ENCODE data around the gene SENP1.

Gene SENP1

DNA sequence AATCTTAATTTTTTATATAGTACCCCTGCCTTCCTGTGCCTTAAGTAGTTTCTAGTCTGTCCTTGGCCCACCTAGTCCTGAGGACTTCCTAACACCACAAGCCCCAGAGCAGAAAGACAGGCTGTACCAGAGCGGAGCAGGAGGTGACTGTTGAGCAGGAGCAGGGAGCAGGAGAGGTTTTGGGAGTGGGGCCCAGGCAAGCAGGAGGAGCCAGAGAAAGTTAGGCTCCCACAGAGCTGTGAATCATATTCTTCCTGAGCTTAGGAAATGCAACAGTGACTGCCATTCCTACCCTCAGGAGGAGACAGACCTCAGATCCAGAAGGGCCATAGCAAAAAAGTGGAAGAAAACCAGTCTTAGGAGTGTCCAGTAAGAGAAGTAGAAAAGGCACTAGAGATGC, 73.3 kb downstream of the SENP1 start:
- no peak for DNase-seq

DNA sequence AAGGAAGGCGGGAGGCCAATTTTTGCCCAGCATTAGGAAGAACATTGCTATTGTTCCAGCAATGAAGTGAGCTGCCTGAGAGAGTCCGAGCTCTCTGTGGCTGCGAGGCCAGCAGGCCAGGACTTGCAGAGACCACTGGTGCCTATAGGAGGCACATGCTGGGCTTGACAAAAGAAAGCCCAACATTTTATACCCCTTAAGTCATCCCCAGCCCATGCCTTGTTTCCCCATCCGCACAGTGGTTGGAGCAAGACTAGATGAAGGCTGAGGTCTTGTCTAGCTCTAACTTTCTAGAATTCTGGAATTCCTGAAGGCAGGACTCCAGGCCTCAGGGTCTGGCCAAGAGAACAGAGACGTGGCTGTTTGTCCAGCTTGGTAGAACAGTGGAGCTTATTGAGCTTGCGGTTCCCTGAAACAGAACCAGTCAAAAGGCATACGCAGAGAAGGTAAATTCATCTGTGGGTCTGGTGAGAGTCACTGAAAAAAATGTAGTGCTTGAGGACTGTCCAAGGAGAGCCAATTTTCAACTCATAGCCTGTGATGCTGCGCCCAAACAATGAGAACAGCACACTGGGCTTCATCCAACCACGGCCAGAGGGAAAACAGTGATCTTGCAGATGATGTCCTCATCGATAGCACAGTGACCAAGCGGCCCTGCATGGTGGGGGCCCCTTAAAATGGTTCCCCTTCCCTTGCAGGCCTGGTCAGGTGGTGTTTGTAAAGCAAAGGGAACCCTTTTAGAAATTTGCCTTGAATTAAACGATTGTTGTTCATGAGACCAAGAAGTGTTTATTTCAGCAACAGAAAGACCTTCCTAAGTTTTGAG, 74.5 kb downstream of the SENP1 start:
- DNase-seq, result no peak

DNA sequence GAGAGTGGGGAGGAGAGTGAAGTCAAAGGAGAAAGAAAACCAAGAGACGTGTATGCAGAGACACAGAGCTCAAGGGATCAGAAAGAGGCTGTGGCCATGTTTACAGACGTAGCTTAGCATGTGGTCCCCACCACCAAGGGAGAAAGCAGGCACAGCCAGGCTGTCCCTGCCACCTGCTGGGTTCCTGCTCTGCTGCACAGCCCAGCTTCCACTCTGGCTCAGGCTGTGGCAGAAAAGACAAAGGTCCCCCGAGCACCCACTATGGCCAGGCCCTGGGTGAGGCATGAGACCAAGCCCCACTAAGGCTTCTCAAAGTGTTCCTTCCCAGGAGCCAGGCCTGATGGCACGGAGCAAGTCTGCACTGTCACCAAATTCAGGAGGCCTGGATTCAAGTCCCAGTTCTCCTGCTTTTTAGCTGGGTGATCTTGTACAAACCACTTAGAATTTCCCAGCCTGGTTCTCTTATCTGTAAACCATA, 75.7 kb downstream of the SENP1 start:
- no peak for DNase-seq

DNA sequence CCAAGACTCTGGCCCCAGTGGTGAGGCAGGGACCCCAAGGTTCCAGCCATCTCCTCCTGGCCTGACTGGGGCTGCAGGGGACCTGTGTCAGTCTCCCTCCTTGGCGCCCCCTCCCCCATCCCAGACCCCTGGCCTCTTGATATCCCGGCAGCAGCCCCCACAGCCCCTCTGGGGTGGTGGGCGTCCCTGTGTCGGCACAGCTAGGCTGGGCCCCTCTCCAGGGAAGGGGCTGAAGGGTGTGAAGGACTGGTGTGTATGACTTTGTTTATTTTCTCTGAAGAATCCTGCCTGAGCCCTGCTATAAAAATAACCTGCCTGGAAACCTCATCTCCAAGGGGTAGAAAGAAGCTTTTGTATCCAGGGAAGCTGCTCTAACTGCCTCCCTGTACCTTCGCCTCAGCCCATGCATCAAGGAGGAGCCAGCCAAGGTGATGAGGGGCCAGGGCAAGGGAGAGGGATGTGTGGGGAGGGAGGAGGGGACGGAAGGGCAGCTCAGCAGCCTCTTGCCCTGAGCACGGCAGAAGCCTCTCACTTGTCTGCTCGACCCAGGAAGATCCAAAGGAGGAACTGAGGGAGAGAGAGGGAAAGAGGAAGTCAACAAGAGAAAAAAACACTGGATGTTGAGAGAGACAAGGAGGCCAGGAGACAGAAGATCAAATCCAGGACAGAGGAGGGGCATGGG, 76.2 kb downstream of the SENP1 start:
- DNase-seq, result no peak

DNA sequence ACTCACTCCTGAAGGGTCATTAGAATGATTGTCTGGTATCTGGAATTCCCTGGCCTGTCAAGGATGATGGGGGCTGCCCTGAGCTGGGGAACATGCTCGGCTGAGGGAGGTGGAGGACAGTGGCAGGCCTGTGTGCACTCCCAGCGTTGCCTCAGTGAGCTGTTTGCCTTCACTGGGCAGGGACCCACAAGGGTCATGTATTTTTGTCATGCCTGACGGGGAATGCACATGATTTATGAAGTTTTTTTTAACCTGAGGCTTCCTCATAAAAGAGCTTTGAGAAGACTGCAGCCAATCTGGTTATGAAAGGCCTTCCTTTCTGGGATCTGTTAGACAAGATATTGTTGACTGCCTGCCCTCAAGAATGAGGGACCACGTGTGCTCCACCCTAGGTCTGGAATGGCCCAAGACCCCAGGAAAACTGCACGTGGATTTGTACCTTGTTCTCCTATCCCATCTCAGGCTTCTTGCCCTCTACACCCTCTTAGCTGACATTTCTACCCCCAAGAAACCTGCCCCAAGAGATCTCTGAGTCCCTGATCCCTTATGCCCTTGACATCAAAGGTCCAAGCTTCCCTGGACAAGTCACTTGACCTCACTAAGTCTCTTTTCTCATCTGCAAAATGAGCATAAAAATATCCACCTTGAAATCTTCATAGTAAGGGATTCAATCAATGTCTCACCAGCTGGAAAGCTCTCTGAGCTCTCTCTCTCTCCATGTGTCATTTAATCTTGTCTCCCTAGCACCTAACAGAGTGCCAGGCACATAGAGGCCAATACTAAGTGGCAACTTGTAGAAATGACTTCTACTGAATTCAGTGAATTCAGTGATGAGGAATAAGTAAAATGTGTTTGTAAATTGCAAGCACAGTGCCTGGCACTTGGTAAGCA, 77.1 kb downstream of the SENP1 start:
- no peak for DNase-seq

DNA sequence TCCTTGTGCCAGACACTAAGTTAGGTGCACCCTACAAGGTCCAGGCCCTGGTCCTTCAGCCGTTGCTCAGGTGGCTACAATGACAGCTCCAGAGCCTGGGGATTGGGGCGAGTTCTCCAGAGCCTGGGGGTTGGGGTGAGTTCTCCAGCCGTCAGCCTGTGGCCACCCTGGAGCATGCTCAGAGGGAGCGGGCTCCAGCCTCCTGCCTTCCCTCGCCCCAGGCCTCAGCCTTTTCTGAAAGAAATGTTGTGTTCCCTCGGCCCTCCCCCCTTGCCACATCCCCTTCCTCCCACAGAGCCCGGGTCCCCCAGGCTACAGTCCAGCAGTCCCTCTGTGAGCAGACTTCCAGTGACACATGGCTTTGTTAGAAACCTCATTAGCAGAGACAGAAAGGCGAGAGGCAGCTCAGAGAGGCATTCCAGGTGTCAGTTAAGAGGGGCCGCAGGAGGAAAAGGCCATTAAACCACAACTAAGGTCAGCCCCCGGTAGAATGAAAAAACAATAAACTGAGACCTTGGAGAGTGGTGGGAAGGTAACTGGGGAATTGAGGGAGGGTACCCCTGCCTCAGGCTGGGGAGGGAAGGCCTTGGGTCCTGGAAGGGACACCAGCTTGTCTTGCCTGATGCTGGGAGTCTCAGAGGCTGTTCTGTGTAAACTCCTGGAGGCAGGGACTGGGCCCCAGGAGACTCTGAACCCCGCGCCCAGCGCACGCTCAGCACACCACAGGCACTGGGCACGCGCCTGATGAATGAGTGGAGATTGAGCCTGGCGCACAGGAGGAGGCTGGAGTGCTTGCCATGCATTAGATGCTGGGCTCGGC, 78.5 kb downstream of the SENP1 start:
- no peak for DNase-seq

DNA sequence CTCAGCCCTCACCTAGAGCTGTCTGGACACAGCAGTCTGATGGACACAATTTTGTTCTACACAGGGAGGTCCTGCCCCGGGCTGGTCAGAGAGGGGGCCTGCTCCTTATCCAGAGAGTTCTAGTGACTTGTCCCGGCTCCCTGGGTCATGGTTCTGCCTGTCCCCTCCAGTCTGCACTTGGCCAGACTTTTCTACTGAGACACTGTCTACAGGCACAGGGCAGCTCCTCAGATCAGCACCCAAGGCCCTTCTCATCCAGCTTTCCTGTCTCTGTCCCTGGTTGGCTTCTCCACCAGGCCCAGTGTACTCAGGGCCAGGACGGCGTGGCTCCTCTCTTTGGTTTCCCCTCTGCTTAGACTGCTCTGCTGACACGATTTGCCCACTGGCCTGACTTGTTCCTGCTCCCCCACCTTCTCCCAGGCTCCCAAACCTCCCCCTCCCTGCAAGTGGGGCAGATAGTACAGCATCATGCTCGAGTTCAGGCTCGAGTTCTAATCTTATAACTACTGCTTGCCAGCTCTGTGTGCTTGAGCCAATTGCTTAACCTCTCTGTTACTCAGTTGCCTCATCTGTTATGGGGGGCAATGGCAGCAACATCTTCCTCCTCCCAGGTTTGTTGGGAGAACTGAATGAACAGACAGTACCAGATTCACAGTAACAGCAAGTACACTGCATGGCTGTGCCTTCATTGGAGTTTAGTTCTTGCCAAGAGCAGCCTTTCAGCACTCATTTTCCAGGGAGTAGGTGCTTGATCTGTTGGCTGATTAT, 79.6 kb downstream of the SENP1 start:
- no peak for DNase-seq

DNA sequence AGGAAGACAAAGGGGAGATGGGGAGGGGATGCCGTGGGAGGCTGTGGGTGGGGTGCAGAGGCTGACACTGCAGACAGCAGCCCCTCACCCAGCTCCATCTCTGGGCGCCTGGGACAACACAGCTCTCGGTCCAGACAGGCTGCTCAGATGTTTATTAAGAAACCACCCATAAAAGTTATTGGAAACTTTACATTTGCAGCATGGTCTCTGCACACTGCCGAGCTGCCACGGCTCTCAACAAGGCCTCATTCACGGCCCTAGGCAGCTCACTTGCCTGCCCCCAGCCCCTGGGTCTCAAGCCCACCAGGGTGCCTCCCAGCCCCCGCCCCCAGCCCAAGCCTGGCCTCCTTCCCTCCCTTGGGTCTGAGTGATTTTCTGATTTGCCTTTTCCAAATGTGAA, 80.6 kb downstream of the SENP1 start:
- no peak for DNase-seq

DNA sequence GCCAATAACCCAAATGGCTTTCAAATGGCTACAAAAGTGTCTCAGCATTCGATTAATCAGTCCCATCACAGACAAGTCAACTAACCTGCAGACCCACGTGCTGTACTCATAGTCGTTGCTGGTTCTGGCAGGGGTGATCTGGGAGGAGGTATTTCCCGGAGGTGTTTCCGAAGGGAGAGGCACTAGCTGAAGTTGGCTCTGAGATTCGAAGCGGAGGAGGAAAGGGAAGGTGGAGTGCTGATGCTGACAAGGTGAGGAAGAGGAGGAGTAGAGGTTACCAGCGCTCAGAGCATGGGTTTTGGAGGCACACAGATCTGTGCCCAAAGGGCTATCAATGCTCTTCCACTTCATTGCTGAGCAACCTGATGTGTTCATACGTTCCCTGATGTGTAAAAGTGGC, 81.1 kb downstream of the SENP1 start:
- DNase-seq, result no peak

DNA sequence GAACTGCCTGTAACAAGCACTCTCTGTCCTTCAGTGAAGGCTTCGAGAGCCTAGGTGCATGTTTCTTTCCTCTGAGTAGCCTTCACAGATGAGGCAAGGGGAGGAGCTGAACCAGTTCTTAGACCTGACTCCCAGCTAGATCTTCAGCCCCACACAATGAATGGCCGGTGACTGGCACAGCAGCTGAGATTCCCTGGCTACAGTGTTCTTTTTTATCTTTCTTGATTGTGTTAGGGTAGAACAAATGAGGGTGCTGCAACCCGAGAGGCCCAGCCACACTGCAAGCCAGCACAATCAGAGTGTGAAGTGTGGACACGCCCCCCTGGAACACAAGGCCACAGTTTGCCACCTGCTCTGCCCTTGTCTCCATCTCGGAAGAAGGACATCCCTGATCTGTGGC, 82.5 kb downstream of the SENP1 start:
- DNase-seq, result no peak

DNA sequence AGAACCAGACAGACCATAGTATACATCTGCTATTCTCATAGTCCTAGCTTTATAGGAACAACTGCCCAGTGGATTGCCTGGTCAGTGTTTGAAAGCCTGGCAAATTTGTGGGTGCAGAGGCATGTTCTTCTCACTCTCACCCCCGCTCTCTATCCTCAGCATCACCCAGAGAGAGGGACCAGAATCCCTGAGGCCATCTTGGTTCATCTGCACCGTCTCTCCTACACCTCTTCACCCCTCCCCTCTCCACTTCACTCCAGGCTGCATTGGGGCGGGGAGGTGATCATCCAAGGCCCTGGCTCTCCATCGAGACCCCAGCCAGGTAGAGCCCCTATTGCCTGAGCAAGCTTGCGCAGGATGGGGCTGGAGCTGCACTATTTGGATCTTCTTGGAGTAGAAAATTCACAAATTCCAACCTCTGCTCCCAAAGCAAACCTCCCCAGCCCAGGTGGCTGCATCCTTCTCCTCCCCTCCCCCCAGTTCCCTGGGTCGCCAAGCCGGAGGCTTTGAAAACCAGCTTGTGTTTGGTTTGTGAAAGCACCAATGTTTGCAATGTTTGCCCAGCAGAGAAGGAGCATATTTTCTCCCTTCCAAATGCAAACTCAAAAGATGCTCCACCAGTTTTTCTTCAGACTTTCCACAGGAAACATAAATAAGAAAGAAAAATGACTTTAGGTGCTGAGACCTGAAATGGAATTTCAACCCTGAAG, 83.0 kb downstream of the SENP1 start:
- no peak for DNase-seq

DNA sequence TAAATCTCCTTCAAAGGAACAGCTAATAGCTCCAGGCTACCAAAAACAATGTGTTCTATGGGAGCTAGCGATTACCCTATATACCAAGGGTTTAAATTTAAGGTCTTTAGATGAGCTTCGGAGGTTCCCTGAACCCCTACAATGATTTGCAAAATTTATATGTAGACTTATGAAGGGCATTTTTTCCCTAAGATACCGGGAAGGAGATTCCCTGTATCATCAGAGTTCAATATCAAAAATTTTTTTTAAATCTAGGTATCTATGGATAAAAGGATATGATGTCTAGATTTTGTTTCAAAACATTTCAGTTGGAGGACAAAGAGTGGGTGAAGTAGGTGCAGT, 83.7 kb downstream of the SENP1 start:
- no peak for DNase-seq

DNA sequence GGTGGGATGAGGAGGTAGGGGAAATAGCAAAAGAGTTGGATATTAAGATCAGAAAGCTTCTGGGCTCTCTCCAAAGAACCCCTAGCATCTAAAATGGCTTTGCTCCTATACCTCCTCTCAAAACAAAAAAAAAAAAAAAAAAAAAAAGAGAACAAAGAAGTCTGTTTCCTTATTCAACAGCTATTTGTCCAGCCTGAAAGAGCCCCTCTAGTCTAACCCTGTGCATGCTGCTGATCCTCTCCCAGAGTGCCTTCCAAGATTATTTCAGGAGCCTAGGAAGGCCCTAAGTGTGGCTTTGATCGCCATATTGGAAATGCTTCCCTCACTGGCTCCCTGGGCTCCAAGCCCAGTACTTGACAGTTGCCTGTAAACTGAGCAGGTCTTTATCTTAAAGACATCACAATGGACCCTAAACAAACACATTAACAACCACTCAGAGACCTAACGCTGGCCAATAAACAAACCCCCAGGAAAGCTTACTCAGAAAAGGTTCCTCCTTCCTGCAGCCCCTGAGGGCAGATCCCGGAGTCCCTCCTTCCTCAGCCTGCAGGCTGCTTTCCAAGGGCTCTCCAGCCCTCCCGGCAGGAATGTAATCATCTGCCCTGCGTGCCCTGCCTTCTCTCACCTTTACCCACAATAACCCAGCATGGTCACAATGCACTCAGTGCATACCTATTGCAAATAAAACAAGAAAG, 84.2 kb downstream of the SENP1 start:
- no peak for DNase-seq

DNA sequence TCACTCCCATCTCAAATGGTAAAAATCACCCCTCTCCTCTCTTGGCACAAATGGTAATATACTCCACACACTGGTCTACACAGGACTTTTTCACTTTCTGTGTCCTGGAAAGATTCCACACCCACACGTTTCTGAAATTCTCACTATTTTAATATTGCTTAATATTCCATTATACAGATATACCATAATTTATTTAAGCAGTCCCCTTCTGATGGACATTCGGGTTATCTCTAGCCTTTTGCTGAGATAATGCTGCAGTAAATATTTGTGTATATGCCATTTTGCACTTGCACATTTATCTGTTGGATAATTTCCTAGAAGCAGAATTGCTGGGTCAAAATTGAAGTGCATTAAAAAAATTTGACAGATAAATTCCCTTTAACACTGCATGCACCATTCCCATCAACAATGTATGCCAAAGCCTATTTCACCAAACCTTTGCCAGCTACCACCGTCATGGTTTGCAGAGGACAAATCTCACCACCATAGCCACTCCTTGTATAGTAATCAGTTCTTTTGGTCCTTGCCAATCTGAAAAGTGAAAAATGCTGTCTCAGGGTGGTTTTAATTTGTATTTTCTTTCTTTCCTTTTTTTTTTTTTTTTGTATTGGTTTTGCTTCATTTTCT, 86.1 kb downstream of the SENP1 start:
- no peak for DNase-seq

DNA sequence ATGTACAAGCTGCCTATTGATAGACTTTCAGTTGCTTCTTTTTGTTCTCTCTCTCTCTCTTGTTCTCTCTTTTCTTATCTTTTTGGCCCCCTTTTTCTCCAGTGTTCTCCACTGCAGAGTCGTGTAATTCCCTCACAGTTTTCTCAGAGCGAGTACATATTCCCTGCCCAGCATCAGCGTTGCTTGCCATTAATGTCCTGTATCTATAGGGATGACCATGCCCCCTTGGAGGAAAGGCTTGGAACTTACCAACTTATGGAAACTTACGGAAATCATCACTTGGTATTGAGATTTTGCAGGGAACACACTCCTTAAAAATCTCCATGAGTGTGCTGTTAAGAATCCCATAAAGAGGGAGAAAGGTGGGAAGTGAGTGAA, 87.3 kb downstream of the SENP1 start:
- no peak for DNase-seq

DNA sequence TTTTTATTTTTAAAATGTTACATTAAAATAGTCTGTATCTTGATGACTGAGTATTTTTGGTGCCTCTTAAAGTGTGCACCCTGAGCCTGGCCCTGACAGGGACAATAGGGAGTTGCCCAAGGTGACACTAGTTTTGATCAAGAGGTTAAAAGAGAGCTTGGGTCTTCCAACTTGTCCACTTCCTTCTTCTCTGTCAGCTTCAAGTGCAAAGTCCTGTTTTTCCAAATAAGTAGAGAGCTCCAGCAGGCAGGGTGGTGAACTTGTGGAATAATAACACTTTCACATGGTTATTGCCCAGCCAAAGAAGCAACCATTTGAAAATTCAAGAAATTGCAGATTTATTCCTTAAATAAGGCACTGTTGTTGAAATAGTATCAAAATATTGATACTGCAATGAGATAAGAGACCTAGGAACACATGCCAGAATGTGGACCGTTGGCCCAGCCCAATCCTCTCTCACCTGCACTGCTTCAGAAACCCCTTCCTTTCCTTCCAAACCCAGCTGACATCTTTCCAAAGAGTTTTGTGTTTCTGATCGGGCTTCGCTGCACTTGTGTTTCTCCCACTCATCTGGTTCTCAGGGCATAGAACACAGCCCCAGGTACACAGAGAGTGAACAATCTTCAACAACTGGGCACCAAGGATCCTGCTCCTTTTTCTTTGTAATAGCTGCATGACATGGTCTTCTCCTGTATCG, 87.8 kb downstream of the SENP1 start:
- DNase-seq, result no peak

DNA sequence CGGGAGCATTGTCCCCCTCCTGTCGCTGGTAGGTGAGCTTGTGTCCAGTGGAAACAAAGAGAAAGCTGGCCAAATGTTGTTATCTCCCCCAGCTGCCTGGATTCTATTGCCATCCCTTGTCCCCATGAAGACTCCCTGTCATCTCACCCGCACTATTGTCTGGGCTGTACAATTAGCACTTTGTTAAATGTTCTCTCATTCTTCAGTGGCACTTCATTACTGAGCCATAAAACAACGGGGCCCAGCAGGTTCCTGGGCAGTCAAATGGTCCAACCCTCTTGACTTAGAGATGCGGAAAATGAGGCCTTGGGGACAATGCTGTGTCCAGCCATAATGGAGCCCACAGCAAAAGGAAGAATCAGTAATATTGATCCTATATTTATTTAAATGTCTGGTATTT, 88.4 kb downstream of the SENP1 start:
- no peak for DNase-seq

DNA sequence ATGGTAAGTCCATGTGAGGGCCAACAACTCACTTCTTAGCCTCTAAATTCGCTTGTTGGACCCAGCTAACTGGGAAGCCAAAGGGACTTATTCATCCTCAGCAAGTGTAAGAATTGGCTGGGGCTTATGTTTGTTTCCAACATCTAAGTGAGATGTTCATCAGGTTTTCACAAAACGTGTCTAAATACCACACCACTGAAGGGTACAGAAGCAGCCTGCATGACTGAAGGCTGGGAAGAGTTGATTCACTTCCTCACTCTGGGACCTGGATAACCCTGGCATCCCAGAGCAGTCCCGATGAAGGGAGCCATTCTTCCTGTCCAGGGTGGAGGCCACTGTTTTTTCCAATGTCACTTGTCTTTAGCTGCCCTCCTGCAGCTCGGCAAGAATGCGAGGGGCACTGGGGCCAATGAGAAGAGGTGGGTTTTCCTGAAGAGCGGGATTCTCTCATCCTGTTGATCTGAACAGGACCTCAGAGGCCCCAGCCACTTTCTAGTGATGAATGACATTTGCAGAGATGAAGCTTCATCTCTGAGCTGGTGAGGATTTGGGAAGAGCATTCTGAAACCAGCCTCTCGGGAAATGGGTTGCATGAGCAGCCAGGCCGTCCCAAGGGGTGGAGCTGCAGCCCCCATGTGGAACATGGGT, 89.4 kb downstream of the SENP1 start:
- DNase-seq, result no peak

DNA sequence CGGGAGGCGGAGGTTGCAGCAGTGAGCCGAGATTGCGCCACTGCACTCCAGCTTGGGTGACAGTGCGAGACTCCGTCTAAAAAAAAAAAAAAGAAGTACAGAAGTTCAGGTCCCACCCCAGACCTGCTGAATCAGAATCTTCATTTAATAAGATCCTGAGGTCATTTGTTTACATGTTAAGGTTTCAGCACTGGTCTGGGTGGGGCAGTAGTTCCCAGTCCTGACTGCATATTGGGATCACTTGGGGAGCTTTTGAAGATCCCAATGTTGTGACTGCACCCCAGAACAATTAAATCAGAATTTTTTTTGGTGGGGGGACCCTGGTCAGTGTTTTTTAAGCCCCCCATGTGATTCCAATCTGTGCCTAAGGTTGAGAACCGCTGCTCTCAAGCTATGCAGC, 89.9 kb downstream of the SENP1 start:
- no peak for DNase-seq
